Measurements from ENCODE around the gene KCNJ16. TPM values are rescaled to one million over a fixed set of nuclear protein-coding genes. Genes with fewer than 3 reads are reported as not detected.

Gene KCNJ16
- total and polyA plus RNA-seq, 4 donors: 0.24 TPM; not detected in 3

- Histone ChIP-seq H3K27ac (ENCODE audit: low read depth in 1 of 2, low read length in 2 of 2) (no peak overlapping the region), H3K4me3 (ENCODE audit: low read length in 2 of 2) (no peak overlapping the region), H3K4me1 (ENCODE audit: control insufficient read depth in 1 of 2, insufficient read depth in 2 of 2, low read length in 2 of 2) (no peaks in the 10 kb centered on the region), H3K27me3 (ENCODE audit: control insufficient read depth in 1 of 2, insufficient read depth in 2 of 2, low read length in 1 of 2) (no peaks in the 10 kb centered on the region), H3K9me3 (ENCODE audit: control insufficient read depth, low read length) (peaks cover 11% of the 10 kb centered on the region), H3K36me3 (ENCODE audit: control insufficient read depth in 1 of 2, insufficient read depth in 2 of 2, low read length in 1 of 2) (no peaks in the 10 kb centered on the region)
- intact Hi-C loops (cut with DNase I): no loop called here
- WGBS, 2 donors: 55 to 64% methylated on average over 2 of the region's 2 CpGs
- DNase-seq (no peak), ATAC-seq (ENCODE audit: low FRiP score) (no peak)
These were observed 48.2 kb downstream of the KCNJ16 start for GRCh38 chr17:70123193-70123592.

GRCh38 chr17:70124723-70125122 lies 49.7 kb downstream of the KCNJ16 start:
- 74 to 77% methylated on average over 3 of the region's 3 CpGs for WGBS, 2 donors
- no peak for ATAC-seq (ENCODE audit: low FRiP score)
- Histone ChIP-seq H3K27ac (ENCODE audit: low read depth in 1 of 2, low read length in 2 of 2) (no peak overlapping the region), H3K27me3 (ENCODE audit: control insufficient read depth in 1 of 2, insufficient read depth in 2 of 2, low read length in 1 of 2) (no peaks in the 10 kb centered on the region), H3K9me3 (ENCODE audit: control insufficient read depth, low read length) (peaks cover 7% of the 10 kb centered on the region), H3K4me3 (ENCODE audit: low read length in 2 of 2) (no peak overlapping the region), H3K4me1 (ENCODE audit: control insufficient read depth in 1 of 2, insufficient read depth in 2 of 2, low read length in 2 of 2) (no peaks in the 10 kb centered on the region), H3K36me3 (ENCODE audit: control insufficient read depth in 1 of 2, insufficient read depth in 2 of 2, low read length in 1 of 2) (no peaks in the 10 kb centered on the region)
- DNase-seq: no peak
- intact Hi-C loops (cut with DNase I): no loop called here

- ATAC-seq (ENCODE audit: low FRiP score): no peak
These were observed 52.3 kb downstream of the KCNJ16 start for GRCh38 chr17:70127221-70127873.

GRCh38 chr17:70128727-70129238 lies 53.8 kb downstream of the KCNJ16 start:
- ATAC-seq (ENCODE audit: low FRiP score): no peak
- no peaks in the 10 kb centered on the region for H3K27me3 ChIP-seq (ENCODE audit: control insufficient read depth in 1 of 2, insufficient read depth in 2 of 2, low read length in 1 of 2)
- 96 to 97% methylated on average over 23 of the region's 23 CpGs for WGBS, 2 donors
- intact Hi-C loops (cut with DNase I): no loop called here
- no peaks in the 10 kb centered on the region for H3K36me3 ChIP-seq (ENCODE audit: control insufficient read depth in 1 of 2, insufficient read depth in 2 of 2, low read length in 1 of 2)
- no peak overlapping the region for H3K27ac ChIP-seq (ENCODE audit: low read depth in 1 of 2, low read length in 2 of 2)
- peaks cover 3% of the 10 kb centered on the region for H3K9me3 ChIP-seq (ENCODE audit: control insufficient read depth, low read length)
- no peak for DNase-seq
- no peak overlapping the region for H3K4me3 ChIP-seq (ENCODE audit: low read length in 2 of 2)
- H3K4me1 ChIP-seq (ENCODE audit: control insufficient read depth in 1 of 2, insufficient read depth in 2 of 2, low read length in 2 of 2): no peaks in the 10 kb centered on the region

More at GRCh38 chr17:70127221-70127873, 52.3 kb downstream of the KCNJ16 start:
- Histone ChIP-seq H3K27me3 (ENCODE audit: control insufficient read depth in 1 of 2, insufficient read depth in 2 of 2, low read length in 1 of 2) (no peaks in the 10 kb centered on the region), H3K36me3 (ENCODE audit: control insufficient read depth in 1 of 2, insufficient read depth in 2 of 2, low read length in 1 of 2) (no peaks in the 10 kb centered on the region), H3K27ac (ENCODE audit: low read depth in 1 of 2, low read length in 2 of 2) (no peak overlapping the region), H3K9me3 (ENCODE audit: control insufficient read depth, low read length) (peaks cover 5% of the 10 kb centered on the region), H3K4me1 (ENCODE audit: control insufficient read depth in 1 of 2, insufficient read depth in 2 of 2, low read length in 2 of 2) (no peaks in the 10 kb centered on the region), H3K4me3 (ENCODE audit: low read length in 2 of 2) (no peak overlapping the region)
- intact Hi-C loops (cut with DNase I): no loop called here
- no peak for DNase-seq
- WGBS, 2 donors: 94 to 97% methylated on average over 6 of the region's 6 CpGs

GRCh38 chr17:70130289-70130688 lies 55.3 kb downstream of the KCNJ16 start:
- Histone ChIP-seq H3K4me1 (ENCODE audit: control insufficient read depth in 1 of 2, insufficient read depth in 2 of 2, low read length in 2 of 2) (no peaks in the 10 kb centered on the region), H3K27ac (ENCODE audit: low read depth in 1 of 2, low read length in 2 of 2) (no peak overlapping the region), H3K27me3 (ENCODE audit: control insufficient read depth in 1 of 2, insufficient read depth in 2 of 2, low read length in 1 of 2) (no peaks in the 10 kb centered on the region), H3K9me3 (ENCODE audit: control insufficient read depth, low read length) (peaks cover 4% of the 10 kb centered on the region), H3K4me3 (ENCODE audit: low read length in 2 of 2) (no peak overlapping the region), H3K36me3 (ENCODE audit: control insufficient read depth in 1 of 2, insufficient read depth in 2 of 2, low read length in 1 of 2) (no peaks in the 10 kb centered on the region)
- intact Hi-C loops (cut with DNase I): no loop called here
- WGBS, 2 donors: 79 to 83% methylated on average over 3 of the region's 3 CpGs
- DNase-seq (no peak), ATAC-seq (ENCODE audit: low FRiP score) (no peak)

GRCh38 chr17:70132505-70132904 lies 57.5 kb downstream of the KCNJ16 start:
- no peaks in the 10 kb centered on the region for H3K4me1 ChIP-seq (ENCODE audit: control insufficient read depth in 1 of 2, insufficient read depth in 2 of 2, low read length in 2 of 2)
- no peaks in the 10 kb centered on the region for H3K36me3 ChIP-seq (ENCODE audit: control insufficient read depth in 1 of 2, insufficient read depth in 2 of 2, low read length in 1 of 2)
- WGBS, 2 donors: 95 to 96% methylated on average over 11 of the region's 11 CpGs
- no peak overlapping the region for H3K27ac ChIP-seq (ENCODE audit: low read depth in 1 of 2, low read length in 2 of 2)
- ATAC-seq (ENCODE audit: low FRiP score) (no peak), DNase-seq (no peak)
- no peak overlapping the region for H3K4me3 ChIP-seq (ENCODE audit: low read length in 2 of 2)
- H3K27me3 ChIP-seq (ENCODE audit: control insufficient read depth in 1 of 2, insufficient read depth in 2 of 2, low read length in 1 of 2): no peaks in the 10 kb centered on the region
- peaks cover 4% of the 10 kb centered on the region for H3K9me3 ChIP-seq (ENCODE audit: control insufficient read depth, low read length)
- intact Hi-C loops (cut with DNase I): no loop called here

- peaks cover 1% of the 10 kb centered on the region for H3K9me3 ChIP-seq (ENCODE audit: control insufficient read depth, low read length)
- intact Hi-C loops (cut with DNase I): no loop called here
These were observed 59.0 kb downstream of the KCNJ16 start for GRCh38 chr17:70134042-70134441.

GRCh38 chr17:70134777-70135176 lies 59.8 kb downstream of the KCNJ16 start:
- Histone ChIP-seq H3K4me1 (ENCODE audit: control insufficient read depth in 1 of 2, insufficient read depth in 2 of 2, low read length in 2 of 2) (peaks cover 0 to 2% of the 10 kb centered on the region in 2 donors), H3K27ac (ENCODE audit: low read depth in 1 of 2, low read length in 2 of 2) (no peak overlapping the region), H3K9me3 (ENCODE audit: control insufficient read depth, low read length) (peaks cover 1% of the 10 kb centered on the region), H3K36me3 (ENCODE audit: control insufficient read depth in 1 of 2, insufficient read depth in 2 of 2, low read length in 1 of 2) (no peaks in the 10 kb centered on the region), H3K27me3 (ENCODE audit: control insufficient read depth in 1 of 2, insufficient read depth in 2 of 2, low read length in 1 of 2) (no peaks in the 10 kb centered on the region), H3K4me3 (ENCODE audit: low read length in 2 of 2) (no peak overlapping the region)
- intact Hi-C loops (cut with DNase I): no loop called here
- WGBS, 2 donors: 83 to 92% methylated on average over 1 of the region's 1 CpG
- DNase-seq (no peak), ATAC-seq (ENCODE audit: low FRiP score) (no peak)

More at GRCh38 chr17:70134042-70134441, 59.0 kb downstream of the KCNJ16 start:
- no peak for DNase-seq
- Histone ChIP-seq H3K27ac (ENCODE audit: low read depth in 1 of 2, low read length in 2 of 2) (no peak overlapping the region), H3K36me3 (ENCODE audit: control insufficient read depth in 1 of 2, insufficient read depth in 2 of 2, low read length in 1 of 2) (no peaks in the 10 kb centered on the region), H3K4me1 (ENCODE audit: control insufficient read depth in 1 of 2, insufficient read depth in 2 of 2, low read length in 2 of 2) (peaks cover 0 to 2% of the 10 kb centered on the region in 2 donors), H3K27me3 (ENCODE audit: control insufficient read depth in 1 of 2, insufficient read depth in 2 of 2, low read length in 1 of 2) (no peaks in the 10 kb centered on the region), H3K4me3 (ENCODE audit: low read length in 2 of 2) (no peak overlapping the region)
- 80% methylated on average over 8 of the region's 8 CpGs for WGBS, 2 donors
- no peak for ATAC-seq (ENCODE audit: low FRiP score)

- Histone ChIP-seq H3K4me1 (ENCODE audit: control insufficient read depth in 1 of 2, insufficient read depth in 2 of 2, low read length in 2 of 2) (peaks cover 0 to 2% of the 10 kb centered on the region in 2 donors), H3K36me3 (ENCODE audit: control insufficient read depth in 1 of 2, insufficient read depth in 2 of 2, low read length in 1 of 2) (no peaks in the 10 kb centered on the region), H3K27ac (ENCODE audit: low read depth in 1 of 2, low read length in 2 of 2) (no peak overlapping the region), H3K27me3 (ENCODE audit: control insufficient read depth in 1 of 2, insufficient read depth in 2 of 2, low read length in 1 of 2) (no peaks in the 10 kb centered on the region), H3K9me3 (ENCODE audit: control insufficient read depth, low read length) (peaks cover 1% of the 10 kb centered on the region), H3K4me3 (ENCODE audit: low read length in 2 of 2) (no peak overlapping the region)
- intact Hi-C loops (cut with DNase I): no loop called here
- no peak for ATAC-seq (ENCODE audit: low FRiP score)
- DNase-seq: no peak
- WGBS, 2 donors: 89 to 90% methylated on average over 5 of the region's 5 CpGs
These were observed 61.1 kb downstream of the KCNJ16 start for GRCh38 chr17:70136131-70136530.

All from aorta (tissue), 5 donors.